ENCODE measurements around the gene FHL2. TPM values are rescaled to one million over a fixed set of nuclear protein-coding genes. Genes with fewer than 3 reads are reported as not detected.

The FHL2 gene
- total RNA-seq, 1 donor, result 267 TPM

GRCh38 chr2:105380432-105381100 is 18.3 kb downstream of the FHL2 start:
- peak; percentile 80 for DNase-seq (ENCODE audit: low read depth)
- no peak for TF ChIP-seq CTCF (IDR thresholded peaks at IDR 0.05; ENCODE audit: insufficient read depth, low read length)
- H3K4me3 ChIP-seq (ENCODE audit: low read depth, low read length), result no peak overlapping the region

- no peak for DNase-seq (ENCODE audit: low read depth)
- no peak overlapping the region for H3K4me3 ChIP-seq (ENCODE audit: low read depth, low read length)
- no peak for TF ChIP-seq CTCF (IDR thresholded peaks at IDR 0.05; ENCODE audit: insufficient read depth, low read length)
Measured at GRCh38 chr2:105379741-105380186, 19.1 kb downstream of the FHL2 start.

- DNase-seq (ENCODE audit: low read depth), result peak; percentile 70
- TF ChIP-seq CTCF (IDR thresholded peaks at IDR 0.05; ENCODE audit: insufficient read depth, low read length), result no peak
- H3K4me3 ChIP-seq (ENCODE audit: low read depth, low read length), result no peak overlapping the region
Measured at GRCh38 chr2:105378921-105379383, 19.9 kb downstream of the FHL2 start.

- DNase-seq (ENCODE audit: low read depth), result no peak
- H3K4me3 ChIP-seq (ENCODE audit: low read depth, low read length), result no peak overlapping the region
- TF ChIP-seq CTCF (IDR thresholded peaks at IDR 0.05; ENCODE audit: insufficient read depth, low read length), result no peak
Measured at GRCh38 chr2:105378276-105378840, 20.5 kb downstream of the FHL2 start.

- no peak for DNase-seq (ENCODE audit: low read depth)
- no peak overlapping the region for H3K4me3 ChIP-seq (ENCODE audit: low read depth, low read length)
- TF ChIP-seq CTCF (IDR thresholded peaks at IDR 0.05; ENCODE audit: insufficient read depth, low read length), result no peak
Measured at GRCh38 chr2:105377871-105378270, 21.0 kb downstream of the FHL2 start.

GRCh38 chr2:105376789-105377240 is 22.0 kb downstream of the FHL2 start:
- TF ChIP-seq CTCF (IDR thresholded peaks at IDR 0.05; ENCODE audit: insufficient read depth, low read length), result no peak
- H3K4me3 ChIP-seq (ENCODE audit: low read depth, low read length), result no peak overlapping the region
- DNase-seq (ENCODE audit: low read depth), result peak; percentile 85

All from fibroblast of the aortic adventitia (primary cell).